GM19372 (cell line): ENCODE results near the gene CD8B.

Experiments
- ATAC-seq: cut with Tn5 transposase; IDR thresholded peaks from one replicate; pipeline ENCODE4 v1.9.1; 2021; ENCODE audit warnings: mild to moderate bottlenecking, low read depth, moderate library complexity; ENCODE audit not compliant: unreplicated experiment

The CD8B gene

GRCh38 chr2:86806059-86806857, 55.4 kb downstream of the CD8B start:
- ATAC-seq = no peak

- no peak for ATAC-seq
These were observed 60.7 kb downstream of the CD8B start for GRCh38 chr2:86800856-86801567.

- ATAC-seq = no peak
These were observed 66.8 kb downstream of the CD8B start for GRCh38 chr2:86794861-86795260.

GRCh38 chr2:86793752-86794151, 67.9 kb downstream of the CD8B start:
- ATAC-seq = no peak

- ATAC-seq = no peak
These were observed 70.1 kb downstream of the CD8B start for GRCh38 chr2:86791573-86791972.

GRCh38 chr2:86790676-86791572, 70.8 kb downstream of the CD8B start, which contains the start of gene CD8A:
Gene CD8A, minus strand, starts transcription at chr2:86790913. Its CDS starts 88 bp downstream, at chr2:86790825.
- no peak for ATAC-seq

GRCh38 chr2:86790134-86790675, 71.5 kb downstream of the CD8B start:
- no peak for ATAC-seq

- ATAC-seq = no peak
These were observed 72.0 kb downstream of the CD8B start for GRCh38 chr2:86789687-86790133.

- no peak for ATAC-seq
These were observed 72.6 kb downstream of the CD8B start for GRCh38 chr2:86788881-86789686.

- no peak for ATAC-seq
These were observed 73.5 kb downstream of the CD8B start for GRCh38 chr2:86788165-86788564.

GRCh38 chr2:86787736-86788135, 74.0 kb downstream of the CD8B start:
- no peak for ATAC-seq

- ATAC-seq = no peak
These were observed 75.6 kb downstream of the CD8B start for GRCh38 chr2:86786001-86786536.

- no peak for ATAC-seq
These were observed 76.2 kb downstream of the CD8B start for GRCh38 chr2:86785456-86785855.

GRCh38 chr2:86783615-86784339, 77.9 kb downstream of the CD8B start:
- peak; percentile 83 for ATAC-seq

- no peak for ATAC-seq
These were observed 78.9 kb downstream of the CD8B start for GRCh38 chr2:86782748-86783147.

- no peak for ATAC-seq
These were observed 80.3 kb downstream of the CD8B start for GRCh38 chr2:86781363-86781762.

- ATAC-seq = no peak
These were observed 81.7 kb downstream of the CD8B start for GRCh38 chr2:86779971-86780370.

- ATAC-seq = no peak
These were observed 82.7 kb downstream of the CD8B start for GRCh38 chr2:86778957-86779356.

GRCh38 chr2:86776532-86776931, 85.2 kb downstream of the CD8B start:
- no peak for ATAC-seq
